WTC11 (cell line): ENCODE data around the gene KCNT2. TPM values are rescaled to one million over a fixed set of nuclear protein-coding genes. Genes with fewer than 3 reads are reported as not detected.

Experiments used
- ATAC-seq: fragments of 200-7000 bp; cut with Tn5 transposase; 2 replicates; pipeline ENCODE4 v1.10.0; 2021; ENCODE audit warnings: mild to moderate bottlenecking, moderate library complexity
- CTCF ChIA-PET: fragments of 300-600 bp; sonication (Branson Sonifier 250); formaldehyde crosslinking; loops from one replicate; lab custom pipeline; 2021; ENCODE audit warnings: antibody characterized with exemption; lab: Charles Lee
- POLR2A ChIA-PET: fragments of 350-600 bp; sonication (Branson Sonifier 250); formaldehyde crosslinking; loops from one replicate; lab custom pipeline; 2021; ENCODE audit warnings: antibody characterized with exemption; lab: Charles Lee
- DNase-seq: peaks from one replicate; pipeline ENCODE4 v3.0.0; 2021; ENCODE audit warnings: low spot score
- H3K27ac Mint-ChIP-seq: 2 replicates; pipeline ENCODE4 v1.8.0; 2021; ENCODE audit warnings: mixed read lengths
- H3K27me3 Mint-ChIP-seq: 2 replicates; pipeline ENCODE4 v1.8.0; 2021; ENCODE audit warnings: low read depth, mild to moderate bottlenecking, moderate library complexity, mixed read lengths
- H3K36me3 Mint-ChIP-seq: 2 replicates; pipeline ENCODE4 v1.8.0; 2021; ENCODE audit warnings: mixed read lengths
- H3K4me1 Mint-ChIP-seq: 2 replicates; pipeline ENCODE4 v1.8.0; 2022; ENCODE audit warnings: mixed read lengths
- H3K4me3 Mint-ChIP-seq: 2 replicates; pipeline ENCODE4 v1.8.0; 2021; ENCODE audit warnings: mild to moderate bottlenecking, moderate library complexity, mixed read lengths
- H3K9me3 Mint-ChIP-seq: 2 replicates; pipeline ENCODE4 v1.8.0; 2021; ENCODE audit warnings: mixed read lengths
- CBFB ChIP-seq: sonication (generic); formaldehyde crosslinking; IDR thresholded peaks from 2 replicates; pipeline ENCODE4 v1.8.1; 2022; ENCODE audit warnings: mild to moderate bottlenecking, low read depth, missing genetic modification reagents
- CREM ChIP-seq: sonication (generic); formaldehyde crosslinking; IDR thresholded peaks from 2 replicates; pipeline ENCODE4 v1.8.1; 2022; ENCODE audit warnings: mild to moderate bottlenecking, missing genetic modification reagents, moderate library complexity
- E2F4 ChIP-seq: sonication (generic); formaldehyde crosslinking; IDR thresholded peaks from 2 replicates; pipeline ENCODE4 v1.8.1; 2022; ENCODE audit warnings: low read depth, mild to moderate bottlenecking, moderate library complexity, missing genetic modification reagents, borderline replicate concordance
- ELF4 ChIP-seq: sonication (generic); formaldehyde crosslinking; IDR thresholded peaks from 2 replicates; pipeline ENCODE4 v1.8.1; 2022; ENCODE audit warnings: low read depth, mild to moderate bottlenecking, moderate library complexity, missing genetic modification reagents
- FOXP1 ChIP-seq: sonication (generic); formaldehyde crosslinking; IDR thresholded peaks from 2 replicates; pipeline ENCODE4 v1.8.0; 2022; ENCODE audit warnings: missing genetic modification reagents, mild to moderate bottlenecking, moderate library complexity, borderline replicate concordance
- JAZF1 ChIP-seq: fragments of 250-450 bp; sonication (Bioruptor Pico); IDR thresholded peaks from 2 replicates; pipeline ENCODE4 v1.9.0; 2021; ENCODE audit warnings: moderate library complexity, mild to moderate bottlenecking, inconsistent platforms
- PRDM15 ChIP-seq: sonication (generic); formaldehyde crosslinking; IDR thresholded peaks from 2 replicates; pipeline ENCODE4 v1.8.0; 2022; ENCODE audit warnings: missing genetic modification reagents
- SMAD3 ChIP-seq: sonication (generic); formaldehyde crosslinking; IDR thresholded peaks from 2 replicates; pipeline ENCODE4 v1.8.0; 2022; ENCODE audit warnings: missing genetic modification reagents, mild to moderate bottlenecking, borderline replicate concordance
- TEAD4 ChIP-seq: sonication (generic); formaldehyde crosslinking; IDR thresholded peaks from 2 replicates; pipeline ENCODE4 v1.8.0; 2022; ENCODE audit warnings: mild to moderate bottlenecking, missing genetic modification reagents
- ZNF671 ChIP-seq: fragments of 250-450 bp; sonication (Bioruptor Pico); IDR thresholded peaks from 2 replicates; pipeline ENCODE4 v1.8.0; 2021; ENCODE audit warnings: mild to moderate bottlenecking
- total RNA-seq: library from RNA; stranded (reverse); gene quantifications from 3 replicates; pipeline ENCODE4 v1.2.3, GENCODE V29; 2021
- TF ChIP-seq, protein P1 (sequence below): sonication (generic); formaldehyde crosslinking; IDR thresholded peaks from 2 replicates; pipeline ENCODE4 v1.8.0; 2023; ENCODE audit warnings: missing genetic modification reagents
- TF ChIP-seq, protein P2 (sequence below): sonication (generic); formaldehyde crosslinking; IDR thresholded peaks from 2 replicates; pipeline ENCODE4 v1.8.0; 2022; ENCODE audit warnings: mild to moderate bottlenecking, missing genetic modification reagents
- TF ChIP-seq, protein P3 (sequence below): sonication (generic); formaldehyde crosslinking; IDR thresholded peaks from 2 replicates; pipeline ENCODE4 v1.8.0; 2023; ENCODE audit warnings: missing genetic modification reagents, mild to moderate bottlenecking, borderline replicate concordance

The KCNT2 gene
- total RNA-seq, 1 experiment from 2014 or later = 11.6 TPM

GRCh38 chr1:196207612-196208217 is 400.5 kb downstream of the KCNT2 start:
- peaks cover 9% of the 10 kb centered on the region for H3K4me1 Mint-ChIP-seq
- TF ChIP-seq FOXP1 (CRISPR knock-in tag) = no peak
- TF ChIP-seq JAZF1 (CRISPR knock-in tag) = no peak
- no peak for TF ChIP-seq ZNF671 (CRISPR knock-in tag)
- TF ChIP-seq, protein P1, sequence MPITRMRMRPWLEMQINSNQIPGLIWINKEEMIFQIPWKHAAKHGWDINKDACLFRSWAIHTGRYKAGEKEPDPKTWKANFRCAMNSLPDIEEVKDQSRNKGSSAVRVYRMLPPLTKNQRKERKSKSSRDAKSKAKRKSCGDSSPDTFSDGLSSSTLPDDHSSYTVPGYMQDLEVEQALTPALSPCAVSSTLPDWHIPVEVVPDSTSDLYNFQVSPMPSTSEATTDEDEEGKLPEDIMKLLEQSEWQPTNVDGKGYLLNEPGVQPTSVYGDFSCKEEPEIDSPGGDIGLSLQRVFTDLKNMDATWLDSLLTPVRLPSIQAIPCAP (CRISPR knock-in tag) = no peak
- TF ChIP-seq, protein P2, sequence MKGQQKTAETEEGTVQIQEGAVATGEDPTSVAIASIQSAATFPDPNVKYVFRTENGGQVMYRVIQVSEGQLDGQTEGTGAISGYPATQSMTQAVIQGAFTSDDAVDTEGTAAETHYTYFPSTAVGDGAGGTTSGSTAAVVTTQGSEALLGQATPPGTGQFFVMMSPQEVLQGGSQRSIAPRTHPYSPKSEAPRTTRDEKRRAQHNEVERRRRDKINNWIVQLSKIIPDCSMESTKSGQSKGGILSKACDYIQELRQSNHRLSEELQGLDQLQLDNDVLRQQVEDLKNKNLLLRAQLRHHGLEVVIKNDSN (CRISPR knock-in tag) = no peak
- no peaks in the 10 kb centered on the region for H3K27me3 Mint-ChIP-seq
- no peak overlapping the region for H3K4me3 Mint-ChIP-seq
- H3K9me3 Mint-ChIP-seq = peaks cover 14% of the 10 kb centered on the region
- H3K27ac Mint-ChIP-seq = no peak overlapping the region
- ATAC-seq (no peak), DNase-seq (no peak)
- ChIA-PET CTCF (no interaction called here), POLR2A (no interaction called here)
- peaks cover 4% of the 10 kb centered on the region; the same call in 1 of the 2 replicates for H3K36me3 Mint-ChIP-seq

- Mint-ChIP-seq H3K9me3 (peaks cover 14% of the 10 kb centered on the region), H3K36me3 (peaks cover 4% of the 10 kb centered on the region; the same call in 1 of the 2 replicates), H3K27me3 (no peaks in the 10 kb centered on the region), H3K4me1 (peaks cover 9% of the 10 kb centered on the region), H3K4me3 (no peak overlapping the region), H3K27ac (no peak overlapping the region)
- ATAC-seq = no peak
- ChIA-PET POLR2A (no interaction called here), CTCF (no interaction called here)
- TF ChIP-seq SMAD3 = no peak
- no peak for TF ChIP-seq PRDM15 (CRISPR knock-in tag)
- TF ChIP-seq E2F4 = no peak
- no peak for TF ChIP-seq TEAD4 (CRISPR knock-in tag)
- TF ChIP-seq CBFB = no peak
- no peak for TF ChIP-seq CREM (CRISPR knock-in tag)
- TF ChIP-seq, protein P3, sequence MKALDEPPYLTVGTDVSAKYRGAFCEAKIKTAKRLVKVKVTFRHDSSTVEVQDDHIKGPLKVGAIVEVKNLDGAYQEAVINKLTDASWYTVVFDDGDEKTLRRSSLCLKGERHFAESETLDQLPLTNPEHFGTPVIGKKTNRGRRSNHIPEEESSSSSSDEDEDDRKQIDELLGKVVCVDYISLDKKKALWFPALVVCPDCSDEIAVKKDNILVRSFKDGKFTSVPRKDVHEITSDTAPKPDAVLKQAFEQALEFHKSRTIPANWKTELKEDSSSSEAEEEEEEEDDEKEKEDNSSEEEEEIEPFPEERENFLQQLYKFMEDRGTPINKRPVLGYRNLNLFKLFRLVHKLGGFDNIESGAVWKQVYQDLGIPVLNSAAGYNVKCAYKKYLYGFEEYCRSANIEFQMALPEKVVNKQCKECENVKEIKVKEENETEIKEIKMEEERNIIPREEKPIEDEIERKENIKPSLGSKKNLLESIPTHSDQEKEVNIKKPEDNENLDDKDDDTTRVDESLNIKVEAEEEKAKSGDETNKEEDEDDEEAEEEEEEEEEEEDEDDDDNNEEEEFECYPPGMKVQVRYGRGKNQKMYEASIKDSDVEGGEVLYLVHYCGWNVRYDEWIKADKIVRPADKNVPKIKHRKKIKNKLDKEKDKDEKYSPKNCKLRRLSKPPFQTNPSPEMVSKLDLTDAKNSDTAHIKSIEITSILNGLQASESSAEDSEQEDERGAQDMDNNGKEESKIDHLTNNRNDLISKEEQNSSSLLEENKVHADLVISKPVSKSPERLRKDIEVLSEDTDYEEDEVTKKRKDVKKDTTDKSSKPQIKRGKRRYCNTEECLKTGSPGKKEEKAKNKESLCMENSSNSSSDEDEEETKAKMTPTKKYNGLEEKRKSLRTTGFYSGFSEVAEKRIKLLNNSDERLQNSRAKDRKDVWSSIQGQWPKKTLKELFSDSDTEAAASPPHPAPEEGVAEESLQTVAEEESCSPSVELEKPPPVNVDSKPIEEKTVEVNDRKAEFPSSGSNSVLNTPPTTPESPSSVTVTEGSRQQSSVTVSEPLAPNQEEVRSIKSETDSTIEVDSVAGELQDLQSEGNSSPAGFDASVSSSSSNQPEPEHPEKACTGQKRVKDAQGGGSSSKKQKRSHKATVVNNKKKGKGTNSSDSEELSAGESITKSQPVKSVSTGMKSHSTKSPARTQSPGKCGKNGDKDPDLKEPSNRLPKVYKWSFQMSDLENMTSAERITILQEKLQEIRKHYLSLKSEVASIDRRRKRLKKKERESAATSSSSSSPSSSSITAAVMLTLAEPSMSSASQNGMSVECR (CRISPR knock-in tag) = no peak
- no peak for TF ChIP-seq ELF4
- no peak for DNase-seq
Measured at GRCh38 chr1:196205882-196206281, 402.4 kb downstream of the KCNT2 start.
